Neural cell (in vitro differentiated cells): ENCODE results near the gene CELSR1.

Source experiments
- EZH2 ChIP-seq: fragments of 200-600, 300-800 bp; shearing (Covaris generic), sonication (generic); IDR thresholded peaks from 2 replicates; pipeline ENCODE4 v1.6.1; 2014; ENCODE audit warnings: antibody characterized with exemption, low read length, borderline replicate concordance, mild to moderate bottlenecking; ENCODE audit not compliant: insufficient read depth, poor library complexity, severe bottlenecking
- MXI1 ChIP-seq: fragments of 450-650 bp; conservative IDR thresholded peaks from 2 replicates; pipeline ENCODE4 v1.6.1; 2014; ENCODE audit warnings: antibody characterized with exemption, mild to moderate bottlenecking; ENCODE audit not compliant: poor library complexity, severe bottlenecking
- POLR2AphosphoS5 ChIP-seq: IDR thresholded peaks from 2 replicates; pipeline ENCODE4 v1.6.1; 2012
- SMC3 ChIP-seq: fragments of 450-650 bp; conservative IDR thresholded peaks from 2 replicates; pipeline ENCODE4 v1.6.1; 2014; ENCODE audit warnings: antibody characterized with exemption, mild to moderate bottlenecking, moderate library complexity; ENCODE audit not compliant: poor library complexity
- TAF1 ChIP-seq: IDR thresholded peaks from 2 replicates; pipeline ENCODE4 v1.6.1; 2012; ENCODE audit warnings: low read depth
- TF ChIP-seq, protein P1 (sequence below): fragments of 450-650 bp; IDR thresholded peaks from 2 replicates; pipeline ENCODE4 v1.5.1; 2014; ENCODE audit warnings: antibody characterized with exemption, mild to moderate bottlenecking, moderate library complexity; ENCODE audit not compliant: poor library complexity, severe bottlenecking

DNA sequence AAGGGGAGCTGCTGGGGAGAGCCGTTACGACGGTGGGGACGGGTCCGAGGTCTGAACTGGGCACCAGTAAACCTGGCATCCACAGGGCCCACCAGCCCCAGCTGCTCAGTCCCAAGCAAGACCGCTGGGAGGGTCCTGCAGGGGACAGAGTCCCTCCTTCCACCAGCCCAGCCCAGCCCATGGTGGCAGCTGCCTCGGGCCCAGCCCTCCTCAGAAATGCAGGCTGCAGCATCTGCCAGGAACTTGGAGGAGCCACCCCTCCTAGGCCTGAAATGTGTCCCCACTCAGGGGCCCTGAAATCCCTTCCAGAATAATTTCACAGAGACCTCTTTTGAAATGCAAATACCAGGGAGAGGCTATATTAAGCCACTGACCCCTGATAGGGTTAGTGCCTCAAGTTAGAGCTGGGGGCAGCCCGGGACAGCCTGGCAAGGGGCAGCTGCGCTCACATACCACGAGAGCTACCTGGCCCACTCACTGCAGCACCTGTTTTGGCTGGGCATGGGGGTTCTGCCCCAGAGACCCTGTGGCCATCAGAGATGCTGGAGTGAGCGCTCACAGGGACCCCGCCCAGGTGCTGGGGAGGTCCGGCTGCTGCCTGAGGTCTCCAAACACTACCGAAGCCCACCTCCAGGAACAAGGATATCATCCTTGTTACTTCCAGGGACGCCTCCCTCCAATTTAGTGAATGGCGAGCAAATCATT is 53.1 kb downstream of the CELSR1 start:
- TF ChIP-seq, protein P1, sequence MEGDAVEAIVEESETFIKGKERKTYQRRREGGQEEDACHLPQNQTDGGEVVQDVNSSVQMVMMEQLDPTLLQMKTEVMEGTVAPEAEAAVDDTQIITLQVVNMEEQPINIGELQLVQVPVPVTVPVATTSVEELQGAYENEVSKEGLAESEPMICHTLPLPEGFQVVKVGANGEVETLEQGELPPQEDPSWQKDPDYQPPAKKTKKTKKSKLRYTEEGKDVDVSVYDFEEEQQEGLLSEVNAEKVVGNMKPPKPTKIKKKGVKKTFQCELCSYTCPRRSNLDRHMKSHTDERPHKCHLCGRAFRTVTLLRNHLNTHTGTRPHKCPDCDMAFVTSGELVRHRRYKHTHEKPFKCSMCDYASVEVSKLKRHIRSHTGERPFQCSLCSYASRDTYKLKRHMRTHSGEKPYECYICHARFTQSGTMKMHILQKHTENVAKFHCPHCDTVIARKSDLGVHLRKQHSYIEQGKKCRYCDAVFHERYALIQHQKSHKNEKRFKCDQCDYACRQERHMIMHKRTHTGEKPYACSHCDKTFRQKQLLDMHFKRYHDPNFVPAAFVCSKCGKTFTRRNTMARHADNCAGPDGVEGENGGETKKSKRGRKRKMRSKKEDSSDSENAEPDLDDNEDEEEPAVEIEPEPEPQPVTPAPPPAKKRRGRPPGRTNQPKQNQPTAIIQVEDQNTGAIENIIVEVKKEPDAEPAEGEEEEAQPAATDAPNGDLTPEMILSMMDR = no peak
- TF ChIP-seq TAF1 (no peak), SMC3 (no peak), POLR2AphosphoS5 (no peak), MXI1 (no peak), EZH2 (no peak)
